Naive thymus-derived CD8-positive, alpha-beta T cell (primary cell): ENCODE results near the gene MARCOL. TPM values are rescaled to one million over a fixed set of nuclear protein-coding genes. Genes with fewer than 3 reads are reported as not detected.
"Not testable (repeated sequence)": the region's sequence is repeated elsewhere in the genome, so short reads cannot be mapped to it uniquely, and the experiment has no call there.

Source experiments
- ATAC-seq, 2 donors: fragments of 150-1000 bp; cut with Tn5 transposase in 1 of 2; sonication (Bioruptor Pico), chemical (Tn5 transposase) in 1 of 2; 1 replicate in 1 of 2; 2 replicates in 1 of 2; pipeline ENCODE4 v1.10.0; 2021; ENCODE audit warnings: mild to moderate bottlenecking in 2 of 2, moderate library complexity in 2 of 2
- POLR2A ChIA-PET: fragments of 350-600 bp; sonication (Branson Sonifier 250); formaldehyde crosslinking; loops from one replicate; lab custom pipeline; 2021; ENCODE audit warnings: antibody characterized with exemption; lab: Charles Lee
- DNase-seq, 10 donors: peaks; one replicate each; pipeline versions ENCODE4 v3.0.0 to v3.0.0-alpha.2; 2020 to 2022
- H3K27ac Mint-ChIP-seq, 10 donors: one replicate each; pipeline ENCODE4 v1.8.0; 2020 to 2022; ENCODE audit warnings: mild to moderate bottlenecking in 10 of 10, mixed read lengths in 10 of 10, moderate library complexity in 4 of 10, inconsistent platforms in 1 of 10
- H3K27me3 Mint-ChIP-seq, 5 donors: one replicate each; pipeline ENCODE4 v1.8.0; 2021 to 2022; ENCODE audit warnings: mixed read lengths in 5 of 5
- H3K36me3 Mint-ChIP-seq, 3 donors: one replicate each; pipeline ENCODE4 v1.8.0; 2020 to 2022; ENCODE audit warnings: mixed read lengths in 3 of 3, mild to moderate bottlenecking in 2 of 3, inconsistent platforms in 1 of 3
- H3K4me1 Mint-ChIP-seq, 4 donors: one replicate each; pipeline ENCODE4 v1.8.0; 2021 to 2022; ENCODE audit warnings: mixed read lengths in 4 of 4
- H3K4me3 Mint-ChIP-seq, 10 donors: one replicate each; pipeline ENCODE4 v1.8.0; 2020 to 2022; ENCODE audit warnings: mild to moderate bottlenecking in 10 of 10, mixed read lengths in 10 of 10, moderate library complexity in 6 of 10, inconsistent platforms in 1 of 10
- H3K9me3 Mint-ChIP-seq, 9 donors: one replicate each; pipeline ENCODE4 v1.8.0; 2020 to 2022; ENCODE audit warnings: mixed read lengths in 9 of 9, mild to moderate bottlenecking in 3 of 9, inconsistent platforms in 1 of 9, moderate library complexity in 1 of 9
- polyA plus RNA-seq, 3 donors: library from polyadenylated mRNA; unstranded; fragments of 300-500 nt; fragmentation: Illumina TruSeq; gene quantifications; one replicate each; pipeline ENCODE4 v1.2.3, GENCODE V29; 2021
- total RNA-seq, 8 experiments: library from RNA in 2 of 8; stranded (reverse) in 2 of 8; gene quantifications; one replicate each; pipeline ENCODE4 v1.2.3 and lab custom pipeline; 2021 to 2026

Gene MARCOL
- total and polyA plus RNA-seq, 5 experiments from 2014 or later = not detected

GRCh38 chr5:148281336-148281735 lies 43.0 kb downstream of the MARCOL start:
- H3K4me1 Mint-ChIP-seq, H3K4me3 Mint-ChIP-seq, H3K27ac Mint-ChIP-seq, ATAC-seq, DNase-seq, POLR2A ChIA-PET: not testable (repeated sequence)
- H3K27me3 Mint-ChIP-seq = peaks cover 9 to 28% (median 11%) of the 10 kb centered on the region in 5 donors
- H3K36me3 Mint-ChIP-seq = peaks cover 2 to 44% (median 15%) of the 10 kb centered on the region in 3 donors
- peaks cover 0 to 58% (median 37%) of the 10 kb centered on the region in 9 donors for H3K9me3 Mint-ChIP-seq

DNA sequence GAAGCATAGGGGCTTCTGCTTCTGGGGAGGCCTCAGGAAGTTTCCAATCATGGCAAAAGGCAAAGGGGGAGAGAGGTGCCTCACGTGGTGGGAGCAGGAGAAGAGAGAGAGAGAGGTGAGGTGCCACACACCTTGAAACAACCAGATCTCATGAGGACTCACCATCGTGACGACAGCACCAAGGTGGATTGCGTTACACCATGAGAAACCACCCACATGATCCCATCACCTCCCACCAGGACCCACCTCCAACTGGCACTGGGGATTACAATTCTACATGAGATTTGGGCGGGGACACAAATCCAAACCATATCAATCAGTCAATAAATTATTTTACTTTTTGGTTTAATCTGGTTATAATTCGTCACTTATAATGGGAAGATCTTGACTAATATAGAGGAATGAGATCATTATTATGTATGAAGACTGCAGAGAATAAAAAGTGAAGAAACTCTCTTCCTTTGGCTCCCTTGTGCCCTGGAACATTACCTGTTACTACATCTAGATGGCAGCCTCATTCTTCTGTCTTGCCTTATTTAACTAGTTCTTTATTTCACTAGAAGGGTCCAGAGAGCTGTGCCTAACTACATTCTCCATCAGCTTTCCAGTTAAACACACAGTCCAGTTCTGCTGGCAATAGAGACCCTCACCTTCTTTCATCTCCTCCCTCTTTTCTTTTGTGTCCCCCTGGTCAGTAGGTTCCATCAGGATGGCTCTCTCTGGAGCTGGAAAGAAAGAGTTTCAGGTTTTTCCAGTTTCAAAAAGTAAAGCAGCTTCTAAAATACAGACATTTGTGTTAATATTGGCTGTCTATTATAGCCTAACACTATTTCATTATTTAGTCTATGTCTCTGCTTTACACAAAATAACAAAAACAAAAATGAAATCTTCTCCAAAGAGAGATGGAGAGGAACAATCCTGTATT lies 52.2 kb downstream of the MARCOL start:
- Mint-ChIP-seq H3K27me3 (peaks cover 0 to 4% (median 2%) of the 10 kb centered on the region in 5 donors), H3K27ac (no peak overlapping the region), H3K36me3 (peaks cover 0 to 2% (median 0%) of the 10 kb centered on the region in 3 donors), H3K4me1 (no peaks in the 10 kb centered on the region), H3K9me3 (no peaks in the 10 kb centered on the region), H3K4me3 (no peak overlapping the region)
- POLR2A ChIA-PET = no interaction called here
- DNase-seq = peak in 2 of 10 donors; percentile 14 to 18
- no peak for ATAC-seq

Other genes with a start within 250 kb of the MARCOL start
- gene SPINK5, start 174.5 kb upstream of the MARCOL start, total RNA-seq = not detected
- not detected for gene SPINK5, start 174.5 kb upstream of the MARCOL start, polyA plus RNA-seq
- gene SPINK14, start 70.0 kb upstream of the MARCOL start, total RNA-seq = not detected
- not detected for gene SPINK14, start 70.0 kb upstream of the MARCOL start, polyA plus RNA-seq
- gene SPINK6, start 35.5 kb upstream of the MARCOL start, total RNA-seq = not detected
- not detected for gene SPINK6, start 35.5 kb upstream of the MARCOL start, polyA plus RNA-seq
- gene SPINK13, start 30.3 kb downstream of the MARCOL start, total RNA-seq = not detected
- not detected for gene SPINK13, start 30.3 kb downstream of the MARCOL start, polyA plus RNA-seq
- not detected for gene SPINK7, start 73.9 kb downstream of the MARCOL start, total RNA-seq
- not detected for gene SPINK7, start 73.9 kb downstream of the MARCOL start, polyA plus RNA-seq
- gene SPINK9, start 97.0 kb downstream of the MARCOL start, total RNA-seq = not detected
- gene SPINK9, start 97.0 kb downstream of the MARCOL start, polyA plus RNA-seq = not detected
- gene FBXO38, start 145.4 kb downstream of the MARCOL start, total RNA-seq = 10 to 100 TPM; 96.7 to 97.0 TPM
- 10 to 100 TPM; 15.5 to 17.6 (median 16.0) TPM for gene FBXO38, start 145.4 kb downstream of the MARCOL start, polyA plus RNA-seq